GM15510 (cell line): ENCODE results near the gene ABCG1.

Experiments used
- POLR2A ChIP-seq: IDR thresholded peaks from 3 replicates; pipeline ENCODE4 v1.6.1; 2011; ENCODE audit warnings: borderline replicate concordance; ENCODE audit not compliant: insufficient read length; ENCODE audit errors: extremely low read depth

ABCG1 gene

GRCh38 chr21:42343963-42344510 is 125.1 kb downstream of the ABCG1 start:
- TF ChIP-seq POLR2A = no peak

GRCh38 chr21:42344631-42345030 is 125.7 kb downstream of the ABCG1 start:
- no peak for TF ChIP-seq POLR2A

- TF ChIP-seq POLR2A = no peak
Measured at GRCh38 chr21:42346441-42346840, 127.5 kb downstream of the ABCG1 start.
